Measurements from ENCODE around the gene GGT1. TPM values are rescaled to one million over a fixed set of nuclear protein-coding genes. Genes with fewer than 3 reads are reported as not detected.

The GGT1 gene
- total RNA-seq, 1 experiment from 2014 or later = 14.0 TPM

- ATAC-seq (no peak), DNase-seq (ENCODE audit: low read depth, low spot score) (no peak)
- no peaks in the 10 kb centered on the region; the same call in 1 of the 2 replicates for H4K20me1 ChIP-seq (ENCODE audit: insufficient read depth)
- H3K4me3 ChIP-seq (replicated peaks in 1 of 2; ENCODE audit: low read depth in 1 of 2, low read length in 2 of 2) = no peak overlapping the region
- H3K4me2 ChIP-seq (ENCODE audit: low read length) = no peak overlapping the region
- no TSS peak for BruUV-seq (replicated peaks)
- intact Hi-C loops (cut with micrococcal nuclease) = no loop called here
- H3K79me2 ChIP-seq (ENCODE audit: insufficient read depth, low read length) = peaks cover 44% of the 10 kb centered on the region
- ChIA-PET POLR2A (no interaction called here), RAD21 (ENCODE audit: low non-redundant PET in 1 of 2, low total read pairs in 2 of 2, uncharacterized antibody in 2 of 2, unreplicated experiment in 2 of 2) (no interaction called here), CTCF (no interaction called here)
- H3K27ac ChIP-seq (ENCODE audit: low read depth, low read length) = no peak overlapping the region
- H3K27me3 ChIP-seq (ENCODE audit: insufficient read depth, low read length) = no peaks in the 10 kb centered on the region
- H3K9me3 ChIP-seq (ENCODE audit: control insufficient read depth in 1 of 2, insufficient read depth in 1 of 2, low read depth in 1 of 2, low read length in 2 of 2) = no peaks in the 10 kb centered on the region
- peaks cover 45 to 51% of the 10 kb centered on the region in 2 experiments for H3K36me3 ChIP-seq (ENCODE audit: control insufficient read depth in 1 of 2, insufficient read depth in 2 of 2, low read length in 2 of 2)
- no peak overlapping the region for H2AFZ ChIP-seq (ENCODE audit: low read depth, low read length, poor library complexity, severe bottlenecking)
- no peaks in the 10 kb centered on the region for H3K9me2 ChIP-seq (ENCODE audit: insufficient read depth)
- no peak for TF ChIP-seq CEBPB (IDR thresholded peaks at IDR 0.05; ENCODE audit: low read depth)
- TF ChIP-seq EZH2phosphoT487 (IDR thresholded peaks at IDR 0.05; ENCODE audit: borderline replicate concordance) = no peak
- TF ChIP-seq ELF1 (IDR thresholded peaks at IDR 0.05; ENCODE audit: borderline replicate concordance, low read depth) = no peak
- no peak for TF ChIP-seq YY1 (IDR thresholded peaks at IDR 0.05; ENCODE audit: extremely low read depth, insufficient replicate concordance, low read depth, low read length)
- TF ChIP-seq RAD21 (IDR thresholded peaks at IDR 0.05; ENCODE audit: low read depth) = no peak
- TF ChIP-seq ZBTB33 (IDR thresholded peaks at IDR 0.05; ENCODE audit: extremely low read depth, insufficient replicate concordance, low read length) = no peak
- TF ChIP-seq REST (IDR thresholded peaks at IDR 0.05; ENCODE audit: low read depth) = no peak
- TF ChIP-seq CTCF (IDR thresholded peaks at IDR 0.05 in 2 of 3, conservative IDR thresholded peaks at IDR 0.05 in 1 of 3; ENCODE audit: borderline replicate concordance in 1 of 3, insufficient read depth in 1 of 3, low read depth in 2 of 3, low read length in 2 of 3) = no peak
- no peak for TF ChIP-seq SRF (IDR thresholded peaks at IDR 0.05; ENCODE audit: low read depth)
- no peak for TF ChIP-seq SIN3A (IDR thresholded peaks at IDR 0.05; ENCODE audit: low read depth)
- no peak for TF ChIP-seq FOSL1 (IDR thresholded peaks at IDR 0.05; ENCODE audit: low read depth)
- TF ChIP-seq EGR1 (IDR thresholded peaks at IDR 0.05; ENCODE audit: low read depth) = no peak
- TF ChIP-seq ZNF274 (IDR thresholded peaks at IDR 0.05; ENCODE audit: low read depth, low read length) = no peak
- TF ChIP-seq SP1 (IDR thresholded peaks at IDR 0.05; ENCODE audit: low read depth) = no peak
- TF ChIP-seq ZFX (IDR thresholded peaks at IDR 0.05) = no peak
- no peak for TF ChIP-seq ATF3 (IDR thresholded peaks at IDR 0.05)
- no peak for TF ChIP-seq CBX3 (IDR thresholded peaks at IDR 0.05; ENCODE audit: low read depth)
- no peak for TF ChIP-seq MAX (IDR thresholded peaks at IDR 0.05)
- TF ChIP-seq EZH2 (IDR thresholded peaks at IDR 0.05) = no peak
- no peak for TF ChIP-seq JUND (IDR thresholded peaks at IDR 0.05)
- no peak overlapping the region for H3K9ac ChIP-seq (ENCODE audit: low read length)
- no peaks in the 10 kb centered on the region for H3K4me1 ChIP-seq (ENCODE audit: control insufficient read depth in 1 of 2, insufficient read depth in 2 of 2, low read length in 2 of 2)
Observed at GRCh38 chr22:24571266-24571665, 31.7 kb upstream of the GGT1 start.
